Left lung (tissue), 10 donors: ENCODE results near the gene GPC1. TPM values are rescaled to one million over a fixed set of nuclear protein-coding genes. Genes with fewer than 3 reads are reported as not detected.

Source experiments
- ATAC-seq: fragments of 200-7000 bp; cut with Tn5 transposase; one replicate; pipeline ENCODE4 v1.9.1; 2020; ENCODE audit warnings: moderate library complexity
- DNase-seq, 4 donors: peaks; one replicate each; pipeline ENCODE4 v3.0.0-alpha.2; 2013 to 2020
- H3K27ac ChIP-seq, 2 donors: fragments of 200-600 bp; sonication (generic) in 1 of 2; one replicate each; pipeline versions ENCODE4 v1.5.0 to v1.8.0; 2020 to 2021
- H3K27me3 ChIP-seq, 2 donors: fragments of 200-600 bp; sonication (generic) in 1 of 2; one replicate each; pipeline versions ENCODE4 v1.5.0 to v1.8.0; 2020 to 2021
- H3K36me3 ChIP-seq, 2 donors: fragments of 200-600 bp; sonication (generic) in 1 of 2; one replicate each; pipeline versions ENCODE4 v1.5.0 to v1.8.0; 2020 to 2021
- H3K4me1 ChIP-seq, 2 donors: fragments of 200-600 bp; one replicate each; pipeline ENCODE4 v1.8.0; 2021
- H3K4me3 ChIP-seq, 2 donors: fragments of 200-600 bp; sonication (generic) in 1 of 2; one replicate each; pipeline versions ENCODE4 v1.5.0 to v1.8.0; 2020 to 2021; ENCODE audit warnings: mild to moderate bottlenecking in 1 of 2
- H3K9me3 ChIP-seq, 2 donors: fragments of 200-600 bp; sonication (generic) in 1 of 2; one replicate each; pipeline versions ENCODE4 v1.5.0 to v1.8.0; 2020 to 2021
- intact Hi-C, 2 donors: fragments of 100-400 bp; cut with DNase I; formaldehyde crosslinking; loops; one replicate each; pipeline versions ENCODE4 v1.11.2 to v1.14.2; 2022
- polyA plus RNA-seq, 6 donors: library from polyadenylated mRNA; unstranded; fragments of 120-200 nt; gene quantifications; one replicate each; pipeline ENCODE4 v1.2.1, GENCODE V29; 2013; ENCODE audit not compliant: insufficient read length in 6 of 6
- total RNA-seq, 2 donors: library from RNA; stranded (reverse); fragmentation: NEBNext Ultra II Directional; extraction: Animal tissue kit (Norgen Biotek cat#: 25700); gene quantifications; one replicate each; pipeline ENCODE4 v1.2.1, GENCODE V29; 2021
- TF ChIP-seq, protein P1 (sequence below), 2 donors: fragments of 200-600 bp; sonication (generic) in 1 of 2; IDR thresholded peaks; one replicate each; pipeline versions ENCODE4 v1.5.0 to v1.8.0; 2021; ENCODE audit warnings: antibody characterized with exemption in 2 of 2
- donor health status: DM: no; HTN: yes; CAD: no.
- donor health status: DM: no; HTN: no; CAD: no.

GPC1 gene
- total and polyA plus RNA-seq, 8 donors, result 24.6 to 63.4 (median 45.3) TPM

DNA sequence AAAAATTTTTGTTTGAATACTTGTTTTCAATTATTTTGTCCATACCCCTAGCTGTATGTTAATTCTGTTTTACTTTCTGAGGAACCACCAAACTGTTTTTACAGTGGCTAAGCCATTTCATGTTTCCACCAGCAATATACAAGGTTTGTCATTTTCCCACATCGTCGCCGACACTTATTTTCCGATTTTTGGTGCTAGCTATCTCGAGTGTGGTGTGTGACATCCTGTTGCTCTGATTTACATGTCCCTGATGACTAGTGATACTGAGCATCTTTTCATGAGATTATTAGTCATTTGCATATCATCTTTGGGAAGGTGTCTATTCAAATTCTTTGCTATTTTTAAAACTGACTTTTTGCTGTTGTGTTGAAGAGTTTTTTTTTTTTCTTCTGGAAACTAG is 7.2 kb upstream of the GPC1 start:
- no peak for ATAC-seq
- TF ChIP-seq, protein P1, sequence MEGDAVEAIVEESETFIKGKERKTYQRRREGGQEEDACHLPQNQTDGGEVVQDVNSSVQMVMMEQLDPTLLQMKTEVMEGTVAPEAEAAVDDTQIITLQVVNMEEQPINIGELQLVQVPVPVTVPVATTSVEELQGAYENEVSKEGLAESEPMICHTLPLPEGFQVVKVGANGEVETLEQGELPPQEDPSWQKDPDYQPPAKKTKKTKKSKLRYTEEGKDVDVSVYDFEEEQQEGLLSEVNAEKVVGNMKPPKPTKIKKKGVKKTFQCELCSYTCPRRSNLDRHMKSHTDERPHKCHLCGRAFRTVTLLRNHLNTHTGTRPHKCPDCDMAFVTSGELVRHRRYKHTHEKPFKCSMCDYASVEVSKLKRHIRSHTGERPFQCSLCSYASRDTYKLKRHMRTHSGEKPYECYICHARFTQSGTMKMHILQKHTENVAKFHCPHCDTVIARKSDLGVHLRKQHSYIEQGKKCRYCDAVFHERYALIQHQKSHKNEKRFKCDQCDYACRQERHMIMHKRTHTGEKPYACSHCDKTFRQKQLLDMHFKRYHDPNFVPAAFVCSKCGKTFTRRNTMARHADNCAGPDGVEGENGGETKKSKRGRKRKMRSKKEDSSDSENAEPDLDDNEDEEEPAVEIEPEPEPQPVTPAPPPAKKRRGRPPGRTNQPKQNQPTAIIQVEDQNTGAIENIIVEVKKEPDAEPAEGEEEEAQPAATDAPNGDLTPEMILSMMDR (IDR thresholded peaks at IDR 0.05), result no peak
- no peak for DNase-seq
- no peak overlapping the region for H3K4me3 ChIP-seq
- peaks cover 0 to 9% of the 10 kb centered on the region in 2 donors for H3K9me3 ChIP-seq
- H3K27me3 ChIP-seq, result peaks cover 0 to 28% of the 10 kb centered on the region in 2 donors
- no peaks in the 10 kb centered on the region for H3K36me3 ChIP-seq
- no peak overlapping the region for H3K27ac ChIP-seq
- H3K4me1 ChIP-seq, result no peaks in the 10 kb centered on the region
- intact Hi-C loops, result no loop called here

DNA sequence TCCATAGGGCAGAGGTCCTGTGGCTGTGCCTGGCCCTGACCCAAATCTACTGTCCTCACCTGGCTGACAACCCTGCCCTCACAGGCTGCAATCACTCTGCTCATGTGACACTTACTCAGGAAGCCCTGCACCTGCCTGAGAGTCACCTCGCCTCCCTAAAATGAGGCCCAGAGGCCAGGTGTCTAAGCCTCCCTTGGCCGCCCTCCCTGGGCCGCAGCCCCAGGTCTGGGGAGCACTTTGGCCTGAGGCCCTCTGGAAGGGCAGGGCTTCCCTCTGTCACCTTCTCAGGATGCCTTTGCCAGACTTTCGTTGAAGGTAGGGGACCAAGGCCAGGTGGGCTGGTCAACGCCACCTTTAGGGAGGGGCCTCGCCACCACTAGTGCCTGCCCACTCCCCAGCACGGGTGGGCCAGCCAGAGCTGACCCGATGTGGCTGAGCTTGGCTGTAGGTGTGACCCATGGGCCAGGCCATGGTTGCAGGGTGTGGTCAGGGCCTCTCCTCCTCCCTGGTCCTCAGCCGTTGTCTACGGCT is 6.1 kb upstream of the GPC1 start:
- Histone ChIP-seq H3K4me3 (no peak overlapping the region), H3K36me3 (no peaks in the 10 kb centered on the region), H3K9me3 (peaks cover 0 to 9% of the 10 kb centered on the region in 2 donors), H3K4me1 (peaks cover 0 to 5% of the 10 kb centered on the region in 2 donors), H3K27me3 (peaks cover 0 to 39% of the 10 kb centered on the region in 2 donors), H3K27ac (no peak overlapping the region)
- TF ChIP-seq, protein P1 (IDR thresholded peaks at IDR 0.05), result no peak
- intact Hi-C loops, result no loop called here
- ATAC-seq (no peak), DNase-seq (peak in 2 of 4 donors; percentile 22 to 61)

DNA sequence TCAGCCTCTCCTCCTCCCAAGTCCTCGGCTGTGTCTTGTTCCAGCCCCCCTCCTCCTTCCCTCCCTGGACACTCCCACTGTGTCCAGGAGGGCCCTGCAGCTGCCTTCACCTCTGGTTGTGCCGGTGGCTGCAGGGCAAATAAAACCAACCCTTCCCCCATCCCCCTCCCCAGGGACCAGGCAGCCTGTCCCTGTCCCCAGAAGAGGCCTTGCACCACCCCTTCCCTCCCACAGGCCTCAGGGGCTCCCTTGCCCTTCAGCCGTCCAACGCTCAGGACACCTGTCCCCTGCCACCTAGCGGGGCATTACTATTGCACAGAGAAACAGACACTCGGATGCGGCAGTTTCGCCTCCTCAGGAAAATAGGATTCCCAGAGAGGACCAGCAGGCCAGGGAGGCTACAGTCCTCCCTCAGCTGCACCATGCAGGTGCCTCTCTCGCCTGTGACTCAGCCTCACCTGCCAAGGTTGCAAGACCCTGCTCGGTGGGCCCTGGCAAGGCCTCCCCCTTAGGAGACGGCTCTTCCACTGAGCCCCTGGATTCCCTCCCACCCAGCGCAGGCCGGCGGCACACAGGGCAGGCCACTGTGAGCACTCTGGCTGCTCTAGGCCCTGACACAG is 5.5 kb upstream of the GPC1 start:
- TF ChIP-seq, protein P1 (IDR thresholded peaks at IDR 0.05), result no peak
- DNase-seq (peak in 2 of 4 donors; percentile 20 to 56), ATAC-seq (no peak)
- Histone ChIP-seq H3K27me3 (peaks cover 0 to 45% of the 10 kb centered on the region in 2 donors), H3K9me3 (peaks cover 0 to 7% of the 10 kb centered on the region in 2 donors), H3K27ac (no peak overlapping the region), H3K4me3 (no peak overlapping the region), H3K36me3 (no peaks in the 10 kb centered on the region), H3K4me1 (peaks cover 0 to 10% of the 10 kb centered on the region in 2 donors)
- intact Hi-C loops, result no loop called here

DNA sequence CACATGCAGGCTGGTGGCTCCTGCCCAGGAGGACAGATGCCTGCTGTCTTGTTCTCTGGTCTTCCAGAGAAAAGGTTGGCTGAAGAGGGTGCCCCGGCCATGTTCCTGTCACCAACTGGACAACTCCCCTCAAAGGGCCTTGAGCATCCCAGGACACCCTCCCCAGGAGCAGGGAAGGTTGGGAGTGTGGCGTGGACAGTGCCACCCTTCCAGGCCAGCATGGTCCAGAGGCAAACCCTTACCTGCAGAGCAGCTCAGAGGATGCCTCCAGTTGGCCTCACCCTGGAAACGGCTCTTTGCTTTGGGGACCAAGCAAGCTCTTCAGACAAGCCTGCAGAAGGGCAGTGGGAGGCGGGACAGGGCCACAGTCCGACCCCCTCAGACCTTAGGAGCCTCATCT is 4.9 kb upstream of the GPC1 start:
- DNase-seq (peak in 2 of 4 donors; percentile 18 to 47), ATAC-seq (no peak)
- Histone ChIP-seq H3K27me3 (peaks cover 0 to 50% of the 10 kb centered on the region in 2 donors), H3K27ac (no peak overlapping the region), H3K4me3 (no peak overlapping the region), H3K4me1 (peaks cover 0 to 10% of the 10 kb centered on the region in 2 donors), H3K9me3 (peaks cover 0 to 5% of the 10 kb centered on the region in 2 donors), H3K36me3 (no peaks in the 10 kb centered on the region)
- TF ChIP-seq, protein P1 (IDR thresholded peaks at IDR 0.05), result no peak
- intact Hi-C loops, result no loop called here

- H3K27me3 ChIP-seq, result peaks cover 0 to 57% of the 10 kb centered on the region in 2 donors
- TF ChIP-seq, protein P1 (IDR thresholded peaks at IDR 0.05), result no peak
- H3K4me1 ChIP-seq, result peaks cover 5 to 10% of the 10 kb centered on the region in 2 donors
- no peaks in the 10 kb centered on the region for H3K36me3 ChIP-seq
- peak in 2 of 4 donors; percentile 24 to 32 for DNase-seq
- intact Hi-C loops, result no loop called here
- no peak overlapping the region for H3K27ac ChIP-seq
- H3K9me3 ChIP-seq, result no peaks in the 10 kb centered on the region
- no peak for ATAC-seq
- H3K4me3 ChIP-seq, result no peak overlapping the region
Observed at GRCh38 chr2:240431271-240431660, 4.2 kb upstream of the GPC1 start.
